Left ventricle myocardium inferior (tissue), 1 donor: ENCODE measurements around the gene MAST4. TPM values are rescaled to one million over a fixed set of nuclear protein-coding genes. Genes with fewer than 3 reads are reported as not detected.

Experiments
- DNase-seq: peaks from one replicate; pipeline ENCODE4 v3.0.0-alpha.2; 2020
- H3K27ac ChIP-seq: fragments of 200-600 bp; replicated peaks from 2 replicates; pipeline ENCODE4 v1.8.0; 2021
- H3K27me3 ChIP-seq: fragments of 200-600 bp; 2 replicates; pipeline ENCODE4 v1.8.0; 2021; ENCODE audit warnings: low read depth
- H3K36me3 ChIP-seq: fragments of 200-600 bp; 2 replicates; pipeline ENCODE4 v1.8.0; 2021
- H3K4me1 ChIP-seq: fragments of 200-600 bp; 2 replicates; pipeline ENCODE4 v1.8.0; 2021
- H3K4me3 ChIP-seq: fragments of 200-600 bp; 2 replicates; pipeline ENCODE4 v1.8.0; 2021; ENCODE audit warnings: mild to moderate bottlenecking, moderate library complexity
- H3K9me3 ChIP-seq: fragments of 200-600 bp; replicated peaks from 2 replicates; pipeline ENCODE4 v1.8.0; 2021
- intact Hi-C: fragments of 100-400 bp; cut with micrococcal nuclease; formaldehyde crosslinking; loops from one replicate; pipeline ENCODE4 v1.11.0; 2022
- total RNA-seq: library from RNA; stranded (reverse); fragmentation: NEBNext Ultra II Directional; extraction: Animal tissue kit (Norgen Biotek cat#: 25700); gene quantifications from one replicate; pipeline ENCODE4 v1.2.1, GENCODE V29; 2021
- TF ChIP-seq, protein P1 (sequence below): fragments of 200-600 bp; IDR thresholded peaks from 2 replicates; pipeline ENCODE4 v1.8.0; 2021; ENCODE audit warnings: antibody characterized with exemption, mild to moderate bottlenecking, borderline replicate concordance
- donor health status: DM: no; HTN: yes; CAD: no; lungs with severe emphysema.

The MAST4 gene
- total RNA-seq, 1 donor from 2014 or later: 55.7 TPM

DNA sequence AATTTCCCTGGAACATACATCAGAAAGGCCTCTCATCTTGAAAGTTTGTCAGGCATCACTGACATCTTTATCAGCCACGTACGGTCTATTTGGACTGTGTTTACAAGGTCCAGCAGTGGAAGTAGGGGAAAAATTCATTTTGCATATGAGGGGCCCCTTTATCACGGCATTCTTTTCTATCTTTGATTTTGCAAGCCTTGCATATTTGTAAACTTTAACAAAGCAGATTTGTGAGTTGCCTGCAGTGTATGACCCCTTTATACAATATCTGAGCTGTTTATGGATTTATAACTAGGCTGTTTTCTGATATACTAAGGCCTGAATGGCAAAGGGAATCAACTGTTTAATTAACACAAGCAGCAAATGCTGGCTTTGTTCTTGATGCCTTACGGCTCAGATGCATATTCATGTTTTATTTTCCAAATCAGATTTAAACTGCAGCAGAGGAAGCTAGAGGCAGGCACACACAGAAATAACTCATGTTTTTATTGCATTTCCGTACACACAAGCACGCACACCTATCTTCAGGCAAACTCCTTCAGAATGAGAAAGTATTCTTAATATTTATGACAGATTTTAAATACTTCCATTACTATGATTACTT, 539.3 kb downstream of the MAST4 start:
- no peak overlapping the region for H3K27ac ChIP-seq
- H3K36me3 ChIP-seq: peaks cover 92% of the 10 kb centered on the region
- intact Hi-C loops: no loop called here
- no peaks in the 10 kb centered on the region for H3K9me3 ChIP-seq
- no peak overlapping the region for H3K4me3 ChIP-seq
- DNase-seq: no peak
- TF ChIP-seq, protein P1, sequence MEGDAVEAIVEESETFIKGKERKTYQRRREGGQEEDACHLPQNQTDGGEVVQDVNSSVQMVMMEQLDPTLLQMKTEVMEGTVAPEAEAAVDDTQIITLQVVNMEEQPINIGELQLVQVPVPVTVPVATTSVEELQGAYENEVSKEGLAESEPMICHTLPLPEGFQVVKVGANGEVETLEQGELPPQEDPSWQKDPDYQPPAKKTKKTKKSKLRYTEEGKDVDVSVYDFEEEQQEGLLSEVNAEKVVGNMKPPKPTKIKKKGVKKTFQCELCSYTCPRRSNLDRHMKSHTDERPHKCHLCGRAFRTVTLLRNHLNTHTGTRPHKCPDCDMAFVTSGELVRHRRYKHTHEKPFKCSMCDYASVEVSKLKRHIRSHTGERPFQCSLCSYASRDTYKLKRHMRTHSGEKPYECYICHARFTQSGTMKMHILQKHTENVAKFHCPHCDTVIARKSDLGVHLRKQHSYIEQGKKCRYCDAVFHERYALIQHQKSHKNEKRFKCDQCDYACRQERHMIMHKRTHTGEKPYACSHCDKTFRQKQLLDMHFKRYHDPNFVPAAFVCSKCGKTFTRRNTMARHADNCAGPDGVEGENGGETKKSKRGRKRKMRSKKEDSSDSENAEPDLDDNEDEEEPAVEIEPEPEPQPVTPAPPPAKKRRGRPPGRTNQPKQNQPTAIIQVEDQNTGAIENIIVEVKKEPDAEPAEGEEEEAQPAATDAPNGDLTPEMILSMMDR: no peak
- no peaks in the 10 kb centered on the region for H3K4me1 ChIP-seq
- no peaks in the 10 kb centered on the region for H3K27me3 ChIP-seq

DNA sequence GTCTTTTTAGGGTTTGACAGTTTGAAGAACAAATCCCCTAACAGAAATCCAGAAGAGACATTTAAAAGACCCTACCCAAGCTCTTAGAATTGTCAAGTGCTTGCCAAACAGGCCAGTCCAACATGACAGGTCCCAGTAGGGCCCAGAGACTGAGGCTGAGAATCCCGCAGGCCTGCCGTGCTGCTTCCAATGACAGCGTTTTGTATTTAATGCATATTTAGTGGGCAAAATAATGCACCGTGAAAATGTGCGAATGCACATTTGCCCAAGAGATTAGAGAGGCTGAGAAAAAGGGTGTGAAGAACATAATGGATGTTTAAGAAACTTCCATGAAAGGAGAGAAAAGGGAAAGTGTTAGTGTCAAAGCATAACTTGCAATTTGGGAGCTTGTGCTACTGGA, 542.8 kb downstream of the MAST4 start:
- no peaks in the 10 kb centered on the region for H3K27me3 ChIP-seq
- intact Hi-C loops: no loop called here
- no peak overlapping the region for H3K4me3 ChIP-seq
- H3K27ac ChIP-seq: no peak overlapping the region
- peaks cover 83% of the 10 kb centered on the region for H3K36me3 ChIP-seq
- TF ChIP-seq, protein P1: no peak
- no peak for DNase-seq
- no peaks in the 10 kb centered on the region for H3K4me1 ChIP-seq
- H3K9me3 ChIP-seq: no peaks in the 10 kb centered on the region

DNA sequence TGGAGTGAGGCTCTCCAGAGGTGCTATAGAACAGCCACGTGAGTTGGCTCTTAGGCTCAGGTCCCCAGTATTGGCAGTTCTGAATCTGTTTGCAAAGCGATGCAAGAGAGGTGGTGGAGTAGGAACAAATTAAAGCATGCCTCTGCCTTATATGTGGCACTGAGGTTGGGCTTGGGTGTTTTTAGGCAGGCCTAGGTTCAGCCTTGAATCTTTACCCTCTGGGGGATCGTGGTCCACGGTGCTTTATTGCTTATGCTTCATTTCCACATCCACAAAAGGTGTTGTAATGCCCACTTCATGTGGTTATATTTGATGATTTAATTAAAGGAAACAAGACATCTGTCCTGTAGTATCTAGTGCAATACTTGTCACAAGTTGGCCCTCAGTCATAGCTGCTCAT, 544.2 kb downstream of the MAST4 start:
- TF ChIP-seq, protein P1: no peak
- H3K27me3 ChIP-seq: no peaks in the 10 kb centered on the region
- no peak overlapping the region for H3K27ac ChIP-seq
- no peak for DNase-seq
- H3K9me3 ChIP-seq: no peaks in the 10 kb centered on the region
- no peaks in the 10 kb centered on the region for H3K4me1 ChIP-seq
- intact Hi-C loops: no loop called here
- no peak overlapping the region for H3K4me3 ChIP-seq
- peaks cover 83% of the 10 kb centered on the region for H3K36me3 ChIP-seq

DNA sequence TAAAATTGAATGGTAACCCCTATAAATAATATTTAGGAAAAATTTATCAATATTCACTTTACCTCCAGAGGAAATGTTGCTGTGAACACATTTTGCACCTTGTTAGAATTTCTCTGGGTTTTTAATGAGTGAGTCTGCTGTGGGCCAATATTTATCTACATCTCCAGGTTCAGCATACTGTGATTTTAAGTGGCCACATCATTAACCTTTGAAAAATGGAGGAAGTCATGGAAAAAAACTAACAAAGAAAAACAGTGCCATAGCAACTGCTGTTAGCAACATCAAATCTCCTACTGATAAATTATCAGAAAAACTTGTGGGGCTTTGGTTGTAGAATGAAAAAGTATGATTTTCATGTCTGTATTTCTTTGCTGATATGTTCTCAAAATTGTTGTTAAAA, 545.5 kb downstream of the MAST4 start:
- Histone ChIP-seq H3K4me3 (no peak overlapping the region), H3K36me3 (peaks cover 83% of the 10 kb centered on the region), H3K4me1 (no peaks in the 10 kb centered on the region), H3K27me3 (no peaks in the 10 kb centered on the region), H3K9me3 (no peaks in the 10 kb centered on the region), H3K27ac (no peak overlapping the region)
- no peak for DNase-seq
- intact Hi-C loops: no loop called here
- TF ChIP-seq, protein P1: no peak

DNA sequence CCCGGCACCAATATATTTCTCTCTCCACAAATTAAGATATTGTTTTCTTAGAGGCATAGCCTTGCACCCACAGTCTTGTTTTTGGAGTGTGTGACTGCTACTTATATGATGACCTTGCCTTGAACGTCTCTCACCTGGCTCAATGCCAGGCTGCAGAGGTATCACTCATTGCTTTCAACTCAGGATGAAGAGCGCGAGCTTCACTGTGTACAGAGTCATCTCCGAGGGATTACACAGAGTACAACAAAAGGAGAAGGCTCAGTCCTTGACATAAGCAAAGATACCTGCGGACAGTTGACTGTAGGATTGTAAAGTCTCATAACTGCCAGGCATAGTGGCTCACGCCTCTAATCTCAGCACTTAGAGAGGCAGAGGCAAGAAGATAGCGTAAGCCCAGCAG, 546.6 kb downstream of the MAST4 start:
- intact Hi-C loops: no loop called here
- no peaks in the 10 kb centered on the region for H3K4me1 ChIP-seq
- no peak for DNase-seq
- no peaks in the 10 kb centered on the region for H3K27me3 ChIP-seq
- H3K36me3 ChIP-seq: peaks cover 83% of the 10 kb centered on the region
- H3K27ac ChIP-seq: no peak overlapping the region
- TF ChIP-seq, protein P1: no peak
- no peaks in the 10 kb centered on the region for H3K9me3 ChIP-seq
- H3K4me3 ChIP-seq: no peak overlapping the region
